Erythroblast (primary cell): Measurements from ENCODE around the gene NIT2.
A peak's percentile ranks its signal among the peaks of the same experiment; 100 is the strongest.
"Not testable (repeated sequence)": the region's sequence is repeated elsewhere in the genome, so short reads cannot be mapped to it uniquely, and the experiment has no call there.

Experiments
- DNase-seq, 2 experiments: peaks; one replicate each; lab custom pipeline; 2025; lab: John Stamatoyannopoulos, UW
- GATA1 ChIP-seq: IDR thresholded peaks from 2 replicates; pipeline ENCODE4 v1.6.1; 2011; ENCODE audit warnings: low read depth, mild to moderate bottlenecking, control low read depth, low read length, moderate library complexity
- POLR2A ChIP-seq: IDR thresholded peaks from 2 replicates; pipeline ENCODE4 v1.6.1; 2011; ENCODE audit warnings: mild to moderate bottlenecking, low read length

The NIT2 gene

DNA sequence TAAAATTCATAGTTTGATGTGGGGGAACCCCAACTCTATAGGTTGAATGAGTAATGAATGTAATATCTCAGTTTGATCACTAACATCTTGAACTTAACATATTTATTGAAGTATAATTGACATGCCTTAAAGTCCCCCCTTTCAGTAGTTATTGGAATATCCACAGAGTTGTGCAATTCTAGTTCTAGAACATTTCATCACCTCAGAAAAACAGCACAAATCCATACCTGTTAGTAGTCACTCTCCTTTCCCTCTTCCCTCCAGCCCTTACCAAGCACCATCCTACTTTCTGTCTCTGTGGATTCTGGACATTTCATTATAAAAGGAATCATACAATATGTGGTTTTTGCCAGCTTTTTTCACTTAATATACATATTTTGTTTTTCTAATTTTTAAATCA, 8.7 kb upstream of the NIT2 start:
- DNase-seq: no peak
- no peak for TF ChIP-seq GATA1
- TF ChIP-seq POLR2A: no peak

DNA sequence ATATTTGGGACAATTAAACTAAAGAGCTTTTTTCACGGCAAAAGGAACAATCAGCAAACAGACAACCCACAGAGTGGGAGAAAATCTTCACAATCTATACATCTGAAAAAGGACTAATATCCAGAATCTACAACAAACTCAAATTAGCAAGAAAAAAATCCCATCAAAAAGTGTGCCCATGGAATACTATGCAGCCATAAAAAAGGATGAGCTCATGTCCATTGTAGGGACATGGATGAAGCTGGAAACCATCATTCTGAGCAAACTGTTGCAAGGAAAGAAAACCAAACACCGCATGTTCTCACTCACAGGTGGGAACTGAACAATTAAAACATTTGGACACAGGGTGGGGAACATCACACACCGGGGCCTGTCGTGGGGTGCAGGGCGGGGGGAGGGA, 7.2 kb upstream of the NIT2 start:
- DNase-seq: not testable (repeated sequence)

DNA sequence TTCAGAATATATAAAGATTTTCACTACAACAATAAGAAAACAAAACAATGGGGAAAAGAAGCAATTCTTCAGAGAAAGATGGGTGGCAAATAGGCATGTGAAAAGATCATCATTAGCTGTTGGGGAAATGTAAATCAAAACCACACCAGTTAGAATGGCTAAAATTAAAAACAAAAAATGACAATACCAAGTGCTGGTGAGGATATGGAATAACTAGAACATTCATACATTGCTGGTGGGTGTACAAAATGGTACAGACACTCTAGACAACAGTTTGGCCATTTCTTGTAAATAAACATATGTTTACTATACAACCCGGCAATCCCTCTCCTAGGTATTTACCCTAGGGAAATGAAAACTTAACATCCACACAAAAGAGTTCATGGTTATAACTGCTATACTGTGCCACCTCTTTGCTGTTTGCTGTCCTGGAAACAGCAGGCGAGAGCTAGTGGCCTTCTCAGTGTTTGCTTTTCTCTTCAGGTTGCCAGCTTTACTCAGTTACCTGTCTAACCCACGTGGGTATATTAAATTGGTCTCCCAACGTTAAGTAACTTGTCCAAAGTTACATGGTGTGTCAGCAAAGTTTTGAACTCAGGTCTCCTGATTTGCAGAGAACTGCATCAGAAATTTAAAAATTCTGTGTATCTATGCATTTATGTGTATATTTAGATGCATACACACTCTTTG, 4.6 kb upstream of the NIT2 start:
- no peak for DNase-seq
- TF ChIP-seq GATA1 (no peak), POLR2A (no peak)

DNA sequence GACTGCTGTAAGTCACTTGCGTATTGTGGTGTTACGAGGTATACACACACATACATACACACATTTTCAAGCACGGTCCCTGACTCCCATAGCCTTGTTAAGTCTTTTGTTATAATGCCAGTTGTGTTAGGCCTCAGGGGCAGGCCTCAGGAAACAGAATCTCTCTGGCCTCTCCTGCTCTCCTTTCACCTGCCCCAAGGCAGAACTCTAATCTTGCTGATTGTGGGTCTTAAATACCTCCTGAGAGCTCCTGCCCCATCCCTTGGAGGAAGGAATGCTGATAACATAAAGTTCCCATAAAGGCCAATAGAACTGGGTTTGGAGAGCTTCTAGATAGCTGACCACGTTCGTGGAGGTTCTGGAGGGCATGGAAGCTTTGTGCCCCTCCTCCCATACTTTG, 3.9 kb upstream of the NIT2 start:
- TF ChIP-seq GATA1: no peak
- TF ChIP-seq POLR2A: no peak
- no peak for DNase-seq

DNA sequence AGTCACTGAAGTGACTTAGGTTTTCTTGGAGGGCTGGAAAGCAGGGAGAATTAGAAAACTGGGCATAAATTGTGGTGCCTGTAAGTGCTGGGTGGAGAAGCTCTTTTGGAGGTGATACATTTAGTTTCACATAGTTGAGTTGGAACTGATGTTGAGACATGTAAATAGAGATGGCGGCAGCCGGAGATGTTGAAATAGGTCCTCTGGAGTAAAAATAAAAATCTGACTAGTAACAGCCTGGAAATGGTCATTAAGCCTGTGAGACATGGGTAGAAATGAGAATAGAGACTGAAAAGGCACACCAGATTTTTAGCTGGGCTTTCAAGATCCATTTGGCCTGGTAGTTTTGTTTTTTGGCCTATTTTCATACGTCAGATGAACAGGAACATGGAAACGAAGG, 2.9 kb upstream of the NIT2 start:
- no peak for DNase-seq
- TF ChIP-seq POLR2A (no peak), GATA1 (no peak)

DNA sequence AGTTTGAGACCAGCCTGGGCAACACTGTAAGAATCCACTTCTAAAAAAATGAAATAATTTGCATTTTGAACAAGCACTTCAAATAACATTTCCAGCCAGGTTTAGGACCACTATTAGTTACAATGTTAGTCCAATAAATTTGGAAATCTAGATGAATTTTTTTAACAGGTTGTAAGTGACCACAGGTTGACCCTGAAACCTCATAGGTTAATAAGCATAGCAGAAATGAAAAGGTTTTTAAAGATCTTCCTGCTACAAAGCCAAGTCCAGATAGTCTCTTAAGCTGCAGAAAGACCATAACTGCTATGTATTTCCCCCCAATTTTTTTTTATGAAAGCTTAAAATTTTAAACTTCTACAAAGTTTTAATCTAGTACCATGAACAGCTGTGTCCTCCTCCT, 1.5 kb upstream of the NIT2 start:
- TF ChIP-seq POLR2A (no peak), GATA1 (no peak)
- DNase-seq: no peak

DNA sequence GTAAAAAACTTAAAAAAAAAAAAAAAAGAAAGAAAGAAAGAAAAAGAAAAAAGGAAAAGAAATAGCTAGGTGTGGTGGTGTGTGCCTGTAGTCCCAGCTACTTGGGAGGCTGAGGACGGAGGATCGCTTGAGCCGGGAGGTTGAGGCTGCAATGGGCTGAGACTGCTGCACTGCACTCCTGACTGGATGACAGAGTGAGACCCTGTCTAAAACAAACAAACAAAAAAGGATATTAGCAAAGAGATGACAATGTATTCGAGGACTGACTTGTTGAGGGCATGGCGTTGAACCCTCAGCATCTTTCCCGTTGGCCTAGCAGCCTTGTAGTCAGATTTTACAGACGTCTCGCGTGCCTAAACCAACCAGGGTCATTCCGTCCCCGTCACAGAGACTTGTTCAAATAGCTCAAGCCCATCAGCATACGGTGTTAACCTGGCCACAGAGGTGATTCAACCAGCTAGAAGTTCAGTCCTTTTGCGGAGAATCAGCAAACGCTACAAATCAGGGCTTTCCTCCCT, 528 bp upstream of the NIT2 start:
- TF ChIP-seq POLR2A (no peak), GATA1 (no peak)
- no peak for DNase-seq

DNA sequence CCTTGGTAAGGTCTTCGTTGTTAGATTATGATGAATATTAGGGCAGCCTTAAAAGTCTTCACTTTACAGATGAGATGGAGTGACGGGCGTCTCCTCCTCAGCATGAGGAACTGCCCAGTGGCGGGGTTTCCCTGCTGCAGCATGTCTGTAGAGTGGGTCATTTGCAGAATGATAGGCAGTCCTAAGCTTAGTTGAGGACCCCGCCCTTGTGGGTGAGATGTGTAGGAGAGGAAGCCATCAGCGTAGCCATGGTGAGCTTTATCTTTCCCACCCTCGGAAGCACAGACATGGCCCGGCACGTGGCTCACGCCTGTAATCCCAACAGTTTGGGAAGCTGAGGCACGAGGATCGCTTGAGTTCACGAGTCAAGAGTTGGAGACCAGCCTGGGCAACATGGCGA, 877 bp downstream of the NIT2 start:
- TF ChIP-seq POLR2A: no peak
- no peak for TF ChIP-seq GATA1
- peak; percentile 54 to 58 for DNase-seq

DNA sequence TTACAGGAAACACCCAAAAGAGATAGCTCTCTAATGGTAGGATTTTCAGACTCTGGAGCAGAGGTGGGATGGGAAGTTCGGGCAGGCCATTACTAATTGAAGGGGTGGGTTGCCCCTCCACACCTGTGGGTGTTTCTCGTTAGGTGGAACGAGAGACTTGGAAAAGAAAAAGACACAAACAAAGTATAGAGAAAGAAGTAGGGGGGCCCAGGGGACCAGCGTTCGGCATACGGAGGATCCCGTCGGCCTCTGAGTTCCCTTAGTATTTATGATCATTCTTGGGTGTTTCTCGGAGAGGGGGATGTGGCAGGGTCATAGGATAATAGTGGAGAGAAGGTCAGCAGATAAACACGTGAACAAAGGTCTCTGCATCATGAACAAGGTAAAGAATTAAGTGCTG, 1.7 kb downstream of the NIT2 start:
- not testable (repeated sequence) for DNase-seq

DNA sequence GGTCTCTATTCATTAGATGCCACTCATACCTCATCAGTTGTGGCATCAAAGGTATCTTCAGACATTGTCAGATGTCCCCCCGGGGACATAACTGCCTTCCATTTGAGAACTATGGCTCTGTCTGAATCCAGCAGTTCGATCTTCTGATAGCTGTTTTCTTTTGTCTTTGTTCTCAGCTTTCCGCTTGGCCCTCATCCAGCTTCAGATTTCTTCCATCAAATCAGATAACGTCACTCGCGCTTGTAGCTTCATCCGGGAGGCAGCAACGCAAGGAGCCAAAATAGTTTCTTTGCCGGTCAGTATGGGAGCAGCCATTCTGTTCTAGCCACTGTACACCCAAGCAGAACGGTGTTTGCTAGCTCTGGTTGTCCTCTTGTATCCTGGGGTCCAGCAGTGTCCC, 4.4 kb downstream of the NIT2 start:
- TF ChIP-seq GATA1: no peak
- no peak for TF ChIP-seq POLR2A
- no peak for DNase-seq

DNA sequence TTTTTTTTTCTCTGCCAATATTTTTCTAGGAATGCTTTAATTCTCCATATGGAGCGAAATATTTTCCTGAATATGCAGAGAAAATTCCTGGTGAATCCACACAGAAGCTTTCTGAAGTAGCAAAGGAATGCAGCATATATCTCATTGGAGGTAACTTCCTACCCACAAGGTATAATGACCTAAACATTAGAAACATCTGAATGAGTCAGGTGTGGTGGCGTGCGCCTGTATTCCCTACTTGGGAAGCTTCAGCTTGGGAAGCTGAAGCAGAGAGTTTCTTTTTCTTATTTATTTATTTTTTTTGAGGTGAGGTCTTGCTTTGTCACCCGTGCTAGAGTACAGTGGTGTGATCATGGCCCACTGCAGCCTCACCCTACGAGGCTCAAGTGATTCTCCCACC, 5.2 kb downstream of the NIT2 start:
- TF ChIP-seq GATA1: no peak
- no peak for TF ChIP-seq POLR2A
- DNase-seq: no peak

DNA sequence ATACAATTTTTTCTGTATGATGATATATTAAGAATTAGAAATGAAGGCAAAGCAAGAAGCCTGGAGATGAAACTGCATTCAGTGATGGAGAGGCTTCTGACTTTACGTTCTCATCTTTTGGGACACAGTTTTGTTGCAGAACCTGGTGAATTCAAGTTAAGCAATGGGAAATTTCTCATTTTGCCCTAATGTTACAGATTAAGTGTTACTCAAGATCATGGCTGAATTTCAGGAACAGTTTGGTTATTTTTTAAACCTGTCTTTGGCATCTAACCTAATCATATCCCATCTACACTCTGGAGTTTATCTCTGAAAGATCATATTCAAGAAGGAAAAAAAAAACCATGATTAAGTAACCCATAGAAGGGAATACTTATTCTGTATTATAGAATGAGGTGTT, 6.0 kb downstream of the NIT2 start:
- TF ChIP-seq POLR2A: no peak
- no peak for TF ChIP-seq GATA1
- DNase-seq: no peak

DNA sequence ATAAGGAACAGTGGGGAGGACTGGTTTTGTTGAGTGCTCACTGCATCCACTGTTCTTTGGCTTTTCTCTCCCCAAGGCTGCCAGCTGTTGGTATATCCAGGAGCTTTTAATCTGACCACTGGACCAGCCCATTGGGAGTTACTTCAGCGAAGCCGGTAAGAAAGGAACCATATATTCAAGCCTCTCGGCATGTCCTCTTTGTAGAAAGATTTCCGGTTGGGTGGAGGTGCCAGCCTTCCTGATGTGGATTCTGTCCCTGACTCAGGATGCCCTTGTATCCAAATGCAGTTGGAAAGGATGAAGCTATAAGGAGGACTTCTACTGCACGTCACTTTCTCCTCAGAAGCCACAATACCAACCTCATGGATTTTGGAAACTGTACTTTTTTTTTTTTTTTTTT, 14.2 kb downstream of the NIT2 start:
- TF ChIP-seq GATA1: no peak
- no peak for TF ChIP-seq POLR2A

DNA sequence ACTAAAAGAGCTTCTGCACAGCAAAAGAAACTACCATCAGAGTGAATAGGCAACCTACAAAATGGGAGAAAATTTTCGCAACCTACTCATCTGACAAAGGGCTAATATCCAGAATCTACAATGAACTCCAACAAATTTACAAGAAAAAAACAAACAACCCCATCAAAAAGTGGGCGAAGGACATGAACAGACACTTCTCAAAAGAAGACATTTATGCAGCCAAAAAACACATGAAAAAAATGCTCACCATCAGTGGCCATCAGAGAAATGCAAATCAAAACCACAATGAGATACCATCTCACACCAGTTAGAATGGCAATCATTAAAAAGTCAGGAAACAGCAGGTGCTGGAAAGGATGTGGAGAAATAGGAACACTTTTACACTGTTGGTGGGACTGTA, 17.2 kb downstream of the NIT2 start:
- DNase-seq: not testable (repeated sequence)

More for the DNA sequence above, 14.2 kb downstream of the NIT2 start:
- no peak for DNase-seq

DNA sequence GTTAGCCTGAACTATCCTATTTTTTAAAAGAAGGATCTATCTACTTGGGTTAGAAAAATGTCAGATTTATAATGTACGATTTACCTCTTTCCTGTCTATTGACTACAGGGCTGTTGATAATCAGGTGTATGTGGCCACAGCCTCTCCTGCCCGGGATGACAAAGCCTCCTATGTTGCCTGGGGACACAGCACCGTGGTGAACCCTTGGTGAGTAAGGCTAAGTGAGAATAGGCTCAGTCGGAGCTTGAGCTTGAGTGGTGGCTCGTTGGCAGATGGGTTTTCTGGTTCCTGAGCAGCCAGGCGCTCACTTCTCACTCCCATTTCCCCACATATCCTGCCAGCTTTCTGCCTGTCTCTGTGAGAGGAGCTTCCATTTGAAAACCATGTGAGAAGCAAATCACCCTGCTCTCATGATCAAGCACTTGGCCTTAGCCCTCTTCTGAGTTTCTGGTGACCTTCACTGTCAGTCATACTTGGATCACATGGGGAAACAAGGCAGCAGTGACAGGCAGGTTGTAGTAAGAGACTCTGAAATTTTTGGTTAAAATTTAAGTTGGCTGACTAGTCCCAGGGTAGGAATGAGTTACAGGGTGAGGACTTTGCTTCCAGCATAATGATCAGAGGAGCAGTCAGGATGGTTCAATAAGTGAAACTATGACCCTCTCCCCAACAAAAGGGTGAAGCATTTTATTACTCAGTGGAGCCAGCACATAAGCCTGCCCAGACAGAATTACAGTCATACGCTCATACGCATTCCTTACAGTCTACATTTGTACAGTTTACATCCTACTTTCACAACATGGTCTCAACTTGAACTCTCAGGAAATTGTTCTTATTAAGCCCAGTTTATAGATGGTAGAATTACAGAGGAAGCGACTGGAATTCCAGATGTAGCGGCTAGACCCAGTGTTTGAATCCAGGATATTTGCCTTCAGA, 18.0 kb downstream of the NIT2 start:
- no peak for TF ChIP-seq GATA1
- TF ChIP-seq POLR2A: no peak
- no peak for DNase-seq
